Endothelial cell of umbilical vein (primary cell): ENCODE data around the gene KIF19.

Experiments used
- CTCF ChIP-seq, 2 donors: IDR thresholded peaks; 1 replicate in 1 of 2; 2 replicates in 1 of 2; pipeline ENCODE4 v1.5.1; 2011; ENCODE audit warnings: low read length in 2 of 2, mild to moderate bottlenecking in 2 of 2, moderate library complexity in 2 of 2, control low read depth in 1 of 2, inconsistent platforms in 1 of 2, low read depth in 1 of 2; ENCODE audit not compliant: insufficient read depth in 1 of 2; ENCODE audit errors: extremely low read depth in 1 of 2
- EZH2 ChIP-seq: IDR thresholded peaks from 2 replicates; pipeline ENCODE4 v1.6.1; 2012; ENCODE audit warnings: borderline replicate concordance, low read depth, mild to moderate bottlenecking, moderate library complexity, low read length, inconsistent platforms; ENCODE audit not compliant: severe bottlenecking
- GATA2 ChIP-seq: IDR thresholded peaks from 2 replicates; pipeline ENCODE4 v1.7.0; 2011; ENCODE audit warnings: low read depth, mild to moderate bottlenecking, moderate library complexity, mixed read lengths, low read length; ENCODE audit not compliant: insufficient read length, insufficient read depth
- POLR2A ChIP-seq: IDR thresholded peaks from 2 replicates; pipeline ENCODE4 v1.6.1; 2012; ENCODE audit warnings: low read depth, mild to moderate bottlenecking, control low read depth, low read length
- POLR2AphosphoS5 ChIP-seq: IDR thresholded peaks from 2 replicates; pipeline ENCODE4 v1.6.1; 2012; ENCODE audit warnings: low read depth, mild to moderate bottlenecking, control low read depth, low read length, moderate library complexity; ENCODE audit not compliant: insufficient read depth

DNA sequence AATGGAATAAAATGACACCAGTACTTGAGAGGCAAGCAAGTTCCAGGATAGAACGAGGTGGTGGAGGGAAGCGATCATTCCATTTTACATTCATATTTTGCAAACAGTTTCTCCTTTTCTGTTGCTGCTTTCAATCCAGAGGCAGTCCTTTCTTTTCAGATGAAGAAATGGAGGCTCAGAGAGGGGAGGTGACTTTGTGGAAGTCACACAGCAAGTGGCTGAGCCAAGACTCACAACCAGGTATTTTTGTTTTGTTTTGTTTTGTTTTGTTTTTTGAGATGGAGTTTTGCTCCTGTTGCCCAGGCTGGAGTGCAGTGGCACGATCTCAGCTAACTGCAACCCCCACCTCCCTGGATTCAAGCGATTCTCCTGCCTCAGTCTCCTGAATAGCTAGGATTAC lies 70.5 kb downstream of the KIF19 start:
- no peak for TF ChIP-seq GATA2
- no peak for TF ChIP-seq EZH2
- TF ChIP-seq POLR2AphosphoS5 = no peak
- TF ChIP-seq CTCF (IDR thresholded peaks at IDR 0.05; ENCODE audit: extremely low read depth in 1 of 2, insufficient read depth in 1 of 2, low read depth in 1 of 2, low read length in 2 of 2) = no peak
- TF ChIP-seq POLR2A = no peak
